H9 (cell line): ENCODE measurements around the gene ABLIM1. TPM values are rescaled to one million over a fixed set of nuclear protein-coding genes. Genes with fewer than 3 reads are reported as not detected.

Experiments used
- DNase-seq: peaks from one replicate; pipeline ENCODE4 v3.0.0-alpha.2; 2017
- H2AFZ ChIP-seq: one replicate; pipeline ENCODE4 v1.6.1; 2013; ENCODE audit warnings: mild to moderate bottlenecking, low read length, control low read depth, moderate library complexity
- H2AK5ac ChIP-seq: 2 replicates; pipeline ENCODE4 v1.6.1; 2013; ENCODE audit warnings: low read length, control low read depth, mixed read lengths; ENCODE audit not compliant: insufficient read length
- H2BK120ac ChIP-seq: one replicate; pipeline ENCODE4 v1.6.1; 2013; ENCODE audit warnings: low read depth, mild to moderate bottlenecking, low read length, control low read depth, inconsistent platforms; ENCODE audit not compliant: poor library complexity, severe bottlenecking
- H2BK12ac ChIP-seq: 2 replicates; pipeline ENCODE4 v1.6.1; 2013; ENCODE audit warnings: low read length, control low read depth, mixed read lengths, low read depth; ENCODE audit not compliant: insufficient read length
- H2BK15ac ChIP-seq: 2 replicates; pipeline ENCODE4 v1.6.1; 2013; ENCODE audit warnings: low read depth, low read length, control low read depth
- H2BK20ac ChIP-seq: one replicate; pipeline ENCODE4 v1.6.1; 2013; ENCODE audit warnings: low read depth, mild to moderate bottlenecking, low read length, control low read depth, inconsistent platforms; ENCODE audit not compliant: poor library complexity, severe bottlenecking
- H2BK5ac ChIP-seq: 2 replicates; pipeline ENCODE4 v1.6.1; 2013; ENCODE audit warnings: low read length, control low read depth, mixed read lengths; ENCODE audit not compliant: insufficient read length
- H3K14ac ChIP-seq: 2 replicates; pipeline ENCODE4 v1.6.1; 2013; ENCODE audit warnings: low read length, control low read depth; ENCODE audit not compliant: insufficient read depth
- H3K18ac ChIP-seq: 2 replicates; pipeline ENCODE4 v1.6.1; 2013; ENCODE audit warnings: low read depth, mild to moderate bottlenecking, mixed read lengths, low read length, control low read depth; ENCODE audit not compliant: insufficient read length
- H3K23ac ChIP-seq: 2 replicates; pipeline ENCODE4 v1.6.1; 2013; ENCODE audit warnings: low read length, control low read depth, mixed read lengths, low read depth; ENCODE audit not compliant: insufficient read length
- H3K23me2 ChIP-seq: 2 replicates; pipeline ENCODE4 v1.6.1; 2013; ENCODE audit warnings: low read depth, mild to moderate bottlenecking, mixed read lengths, low read length, control low read depth; ENCODE audit not compliant: insufficient read length, poor library complexity, severe bottlenecking
- H3K27ac ChIP-seq: 2 replicates; pipeline ENCODE4 v1.5.1; 2013; ENCODE audit warnings: low read length, control low read depth, mixed read lengths, low read depth; ENCODE audit not compliant: insufficient read length
- H3K27me3 ChIP-seq: 2 replicates; pipeline ENCODE4 v1.6.1; 2013; ENCODE audit warnings: low read length, control low read depth, inconsistent platforms; ENCODE audit not compliant: insufficient read depth
- H3K4ac ChIP-seq: 2 replicates; pipeline ENCODE4 v1.6.1; 2013; ENCODE audit warnings: low read depth, mild to moderate bottlenecking, control low read depth, inconsistent platforms, low read length, moderate library complexity
- H3K4me1 ChIP-seq: 2 replicates; pipeline ENCODE4 v1.6.1; 2013; ENCODE audit warnings: low read length, control low read depth, inconsistent platforms; ENCODE audit not compliant: insufficient read depth
- H3K4me2 ChIP-seq: 2 replicates; pipeline ENCODE4 v1.6.1; 2013; ENCODE audit warnings: low read length, control low read depth, mixed read lengths; ENCODE audit not compliant: insufficient read length, insufficient read depth
- H3K56ac ChIP-seq: 2 replicates; pipeline ENCODE4 v1.6.1; 2013; ENCODE audit warnings: low read depth, mild to moderate bottlenecking, mixed read lengths, low read length, control low read depth; ENCODE audit not compliant: insufficient read length
- H3K79me1 ChIP-seq: 2 replicates; pipeline ENCODE4 v1.6.1; 2013; ENCODE audit warnings: low read depth, mild to moderate bottlenecking, moderate library complexity, low read length, control low read depth, inconsistent platforms; ENCODE audit not compliant: insufficient read depth, poor library complexity, severe bottlenecking
- H3K79me2 ChIP-seq: 2 replicates; pipeline ENCODE4 v1.6.1; 2013; ENCODE audit warnings: low read length, control low read depth, inconsistent platforms; ENCODE audit not compliant: insufficient read depth
- H3K9ac ChIP-seq: 2 replicates; pipeline ENCODE4 v1.6.1; 2013; ENCODE audit warnings: low read length, control low read depth, mixed read lengths; ENCODE audit not compliant: insufficient read length; ENCODE audit errors: extremely low read depth
- H3K9me3 ChIP-seq: one replicate; pipeline ENCODE4 v1.6.1; 2013; ENCODE audit warnings: low read depth, low read length, inconsistent platforms; ENCODE audit not compliant: control insufficient read depth
- H3T11ph ChIP-seq: one replicate; pipeline ENCODE4 v1.6.1; 2013; ENCODE audit warnings: mild to moderate bottlenecking, low read length, control low read depth, inconsistent platforms
- H4K20me1 ChIP-seq: one replicate; pipeline ENCODE4 v1.6.1; 2013; ENCODE audit not compliant: control insufficient read depth, insufficient read length, insufficient read depth
- H4K5ac ChIP-seq: 2 replicates; pipeline ENCODE4 v1.6.1; 2013; ENCODE audit warnings: low read depth, mild to moderate bottlenecking, mixed read lengths, low read length, control low read depth; ENCODE audit not compliant: insufficient read length
- H4K8ac ChIP-seq: replicated peaks from 2 replicates; pipeline ENCODE4 v1.6.1; 2013; ENCODE audit warnings: low read length, control low read depth, mixed read lengths, low read depth; ENCODE audit not compliant: insufficient read length
- H4K91ac ChIP-seq: 2 replicates; pipeline ENCODE4 v1.6.1; 2013; ENCODE audit warnings: low read depth, mild to moderate bottlenecking, moderate library complexity, mixed read lengths, low read length, control low read depth; ENCODE audit not compliant: insufficient read length
- H3K27ac Mint-ChIP-seq, 3 experiments: 2 replicates in 2 of 3; 3 replicates in 1 of 3; pipeline ENCODE4 v1.8.0; 2020 to 2021; ENCODE audit warnings: mixed read lengths in 3 of 3, mild to moderate bottlenecking in 1 of 3, moderate library complexity in 1 of 3
- H3K27me3 Mint-ChIP-seq: 2 replicates; pipeline ENCODE4 v1.8.0; 2021; ENCODE audit warnings: low read depth, mild to moderate bottlenecking, moderate library complexity, mixed read lengths
- H3K36me3 Mint-ChIP-seq, 3 experiments: 2 replicates in 2 of 3; 3 replicates in 1 of 3; pipeline ENCODE4 v1.8.0; 2020 to 2021; ENCODE audit warnings: low read depth in 3 of 3, mixed read lengths in 3 of 3; ENCODE audit not compliant: insufficient read depth in 1 of 3
- H3K4me1 Mint-ChIP-seq, 2 experiments: 2 replicates each; pipeline ENCODE4 v1.8.0; 2020; ENCODE audit warnings: mixed read lengths in 2 of 2
- H3K4me3 Mint-ChIP-seq, 2 experiments: 2 replicates in 1 of 2; 3 replicates in 1 of 2; pipeline ENCODE4 v1.8.0; 2020 to 2021; ENCODE audit warnings: mild to moderate bottlenecking in 2 of 2, mixed read lengths in 2 of 2, moderate library complexity in 1 of 2
- H3K9me3 Mint-ChIP-seq, 2 experiments: 2 replicates in 1 of 2; 3 replicates in 1 of 2; pipeline ENCODE4 v1.8.0; 2020; ENCODE audit warnings: mild to moderate bottlenecking in 2 of 2, mixed read lengths in 2 of 2, moderate library complexity in 1 of 2
- CTCF ChIP-seq: fragments of 200-600 bp; sonication (generic); conservative IDR thresholded peaks from 3 replicates; pipeline ENCODE4 v1.8.0; 2021; ENCODE audit warnings: antibody characterized with exemption, mild to moderate bottlenecking
- WGBS: extraction: QIAGEN DNeasy Blood & Tissue Kit; methylation state at CpG from one replicate; pipeline ENCODE4 v1.1.7; 2013; ENCODE audit warnings: missing lambda C conversion rate, low lambda C conversion rate, mixed read lengths; ENCODE audit not compliant: insufficient read length; ENCODE audit errors: extremely low coverage; 5-methylcytosine and 5-hydroxymethylcytosine counted together
- total RNA-seq: library from RNA; stranded (reverse); gene quantifications from 2 replicates; pipeline ENCODE4 v1.2.1, GENCODE V29; 2021

ABLIM1 gene
- total RNA-seq, 1 experiment from 2014 or later, result 32.1 TPM

- no peak overlapping the region for H3T11ph ChIP-seq
- no peak overlapping the region for H3K4me3 Mint-ChIP-seq
- H3K27ac ChIP-seq, result no peak overlapping the region
- H3K79me2 ChIP-seq, result no peaks in the 10 kb centered on the region
- peaks cover 6% of the 10 kb centered on the region for H3K4me1 ChIP-seq
- H2BK12ac ChIP-seq, result no peak overlapping the region
- H3K23me2 ChIP-seq, result no peaks in the 10 kb centered on the region
- no peak overlapping the region for H3K4ac ChIP-seq
- H2AK5ac ChIP-seq, result no peak overlapping the region
- H3K27me3 Mint-ChIP-seq, result no peaks in the 10 kb centered on the region
- no peak overlapping the region for H4K8ac ChIP-seq
- no peak overlapping the region for H2BK120ac ChIP-seq
- no peak overlapping the region for H3K23ac ChIP-seq
- H2BK5ac ChIP-seq, result no peak overlapping the region
- no peak overlapping the region for H2AFZ ChIP-seq
- no peaks in the 10 kb centered on the region for H3K9me3 ChIP-seq
- DNase-seq, result no peak
- no peak overlapping the region for H3K9ac ChIP-seq
- WGBS, result no CpG with 5 or more reads among the region's 10 CpGs
- H3K4me2 ChIP-seq, result no peak overlapping the region
- no peak overlapping the region for H3K56ac ChIP-seq
- H3K9me3 Mint-ChIP-seq, result peaks cover 0 to 3% of the 10 kb centered on the region in 2 experiments; a peak in 2 of 5 replicates
- no peak overlapping the region for H2BK20ac ChIP-seq
- no peak overlapping the region for H4K5ac ChIP-seq
- H3K27me3 ChIP-seq, result no peaks in the 10 kb centered on the region
- H2BK15ac ChIP-seq, result no peak overlapping the region
- H3K18ac ChIP-seq, result no peak overlapping the region
- H3K14ac ChIP-seq, result no peak overlapping the region
- H3K36me3 Mint-ChIP-seq, result peaks cover 15 to 25% (median 21%) of the 10 kb centered on the region in 3 experiments
- peak; percentile 51; the same call in 2 of the 3 replicates for TF ChIP-seq CTCF
- H4K20me1 ChIP-seq, result no peaks in the 10 kb centered on the region
- H3K4me1 Mint-ChIP-seq, result peaks cover 28 to 37% of the 10 kb centered on the region in 2 experiments
- H3K27ac Mint-ChIP-seq, result peak overlapping the region in 1 of 3 experiments; percentile 86; a peak in 4 of 7 replicates
- H4K91ac ChIP-seq, result no peak overlapping the region
- no peaks in the 10 kb centered on the region for H3K79me1 ChIP-seq
Observed at GRCh38 chr10:114486938-114487814, 170.9 kb downstream of the ABLIM1 start.
